ENCODE data around the gene PILRA. TPM values are rescaled to one million over a fixed set of nuclear protein-coding genes. Genes with fewer than 3 reads are reported as not detected.

Gene PILRA
- total and polyA plus RNA-seq, 2 of the 13 experiments (the other 11 are each of a cell fraction or from before 2014, with no cell fraction given): 0.13 to 1.3 TPM

GRCh38 chr7:100435401-100436304, 62.4 kb downstream of the PILRA start (continued):
- peak; percentile 95 for TF ChIP-seq RBFOX2 (IDR thresholded peaks at IDR 0.05; ENCODE audit: low read depth, low read length)
- no peak for TF ChIP-seq ZKSCAN1 (IDR thresholded peaks at IDR 0.05; ENCODE audit: low read length)
- no peak for TF ChIP-seq ZNF572 (CRISPR knock-in tag; IDR thresholded peaks at IDR 0.05)
- TF ChIP-seq KLF16 (CRISPR knock-in tag; IDR thresholded peaks at IDR 0.05): no peak; a peak in 2 of 4 replicates
- TF ChIP-seq SIN3A (IDR thresholded peaks at IDR 0.05; ENCODE audit: borderline replicate concordance, low read depth, low read length): no peak
- no peak for TF ChIP-seq ZNF772 (CRISPR knock-in tag; IDR thresholded peaks at IDR 0.05)
- TF ChIP-seq ZNF513 (CRISPR knock-in tag; conservative IDR thresholded peaks at IDR 0.05): no peak
- TF ChIP-seq, protein P1, sequence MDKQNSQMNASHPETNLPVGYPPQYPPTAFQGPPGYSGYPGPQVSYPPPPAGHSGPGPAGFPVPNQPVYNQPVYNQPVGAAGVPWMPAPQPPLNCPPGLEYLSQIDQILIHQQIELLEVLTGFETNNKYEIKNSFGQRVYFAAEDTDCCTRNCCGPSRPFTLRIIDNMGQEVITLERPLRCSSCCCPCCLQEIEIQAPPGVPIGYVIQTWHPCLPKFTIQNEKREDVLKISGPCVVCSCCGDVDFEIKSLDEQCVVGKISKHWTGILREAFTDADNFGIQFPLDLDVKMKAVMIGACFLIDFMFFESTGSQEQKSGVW (CRISPR knock-in tag; IDR thresholded peaks at IDR 0.05; ENCODE audit: borderline replicate concordance): no peak
- TF ChIP-seq ZNF20 (CRISPR knock-in tag; IDR thresholded peaks at IDR 0.05): no peak
- no peak for TF ChIP-seq SOX6 (IDR thresholded peaks at IDR 0.05)
- no peak for TF ChIP-seq SOX6 (CRISPR knock-in tag; IDR thresholded peaks at IDR 0.05)
- TF ChIP-seq KDM1A (CRISPR knock-in tag; IDR thresholded peaks at IDR 0.05): no peak
- 0 out of 2 replicates have a peak, but pooled peaks have one; percentile 72 for TF ChIP-seq KLF13 (CRISPR knock-in tag; IDR thresholded peaks at IDR 0.05)
- TF ChIP-seq BCL6 (CRISPR knock-in tag; IDR thresholded peaks at IDR 0.05): no peak
- no peak for TF ChIP-seq ZNF496 (CRISPR knock-in tag; IDR thresholded peaks at IDR 0.05; ENCODE audit: insufficient replicate concordance)
- TF ChIP-seq KDM5B (CRISPR knock-in tag; IDR thresholded peaks at IDR 0.05; ENCODE audit: borderline replicate concordance): no peak; the same call in 1 of the 2 replicates
- no peak for TF ChIP-seq SMC3 (IDR thresholded peaks at IDR 0.05; ENCODE audit: low read length)
- TF ChIP-seq, protein P2, sequence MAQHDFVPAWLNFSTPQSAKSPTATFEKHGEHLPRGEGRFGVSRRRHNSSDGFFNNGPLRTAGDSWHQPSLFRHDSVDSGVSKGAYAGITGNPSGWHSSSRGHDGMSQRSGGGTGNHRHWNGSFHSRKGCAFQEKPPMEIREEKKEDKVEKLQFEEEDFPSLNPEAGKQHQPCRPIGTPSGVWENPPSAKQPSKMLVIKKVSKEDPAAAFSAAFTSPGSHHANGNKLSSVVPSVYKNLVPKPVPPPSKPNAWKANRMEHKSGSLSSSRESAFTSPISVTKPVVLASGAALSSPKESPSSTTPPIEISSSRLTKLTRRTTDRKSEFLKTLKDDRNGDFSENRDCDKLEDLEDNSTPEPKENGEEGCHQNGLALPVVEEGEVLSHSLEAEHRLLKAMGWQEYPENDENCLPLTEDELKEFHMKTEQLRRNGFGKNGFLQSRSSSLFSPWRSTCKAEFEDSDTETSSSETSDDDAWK (CRISPR knock-in tag; IDR thresholded peaks at IDR 0.05): no peak
- no peak for TF ChIP-seq MAF1 (CRISPR knock-in tag; IDR thresholded peaks at IDR 0.05; ENCODE audit: borderline replicate concordance)
- peak; percentile 87 for TF ChIP-seq AKAP8 (CRISPR knock-in tag; IDR thresholded peaks at IDR 0.05)
- TF ChIP-seq, protein P3, sequence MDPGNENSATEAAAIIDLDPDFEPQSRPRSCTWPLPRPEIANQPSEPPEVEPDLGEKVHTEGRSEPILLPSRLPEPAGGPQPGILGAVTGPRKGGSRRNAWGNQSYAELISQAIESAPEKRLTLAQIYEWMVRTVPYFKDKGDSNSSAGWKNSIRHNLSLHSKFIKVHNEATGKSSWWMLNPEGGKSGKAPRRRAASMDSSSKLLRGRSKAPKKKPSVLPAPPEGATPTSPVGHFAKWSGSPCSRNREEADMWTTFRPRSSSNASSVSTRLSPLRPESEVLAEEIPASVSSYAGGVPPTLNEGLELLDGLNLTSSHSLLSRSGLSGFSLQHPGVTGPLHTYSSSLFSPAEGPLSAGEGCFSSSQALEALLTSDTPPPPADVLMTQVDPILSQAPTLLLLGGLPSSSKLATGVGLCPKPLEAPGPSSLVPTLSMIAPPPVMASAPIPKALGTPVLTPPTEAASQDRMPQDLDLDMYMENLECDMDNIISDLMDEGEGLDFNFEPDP (CRISPR knock-in tag; conservative IDR thresholded peaks at IDR 0.05): no peak
- TF ChIP-seq ZNF326 (CRISPR knock-in tag; IDR thresholded peaks at IDR 0.05; ENCODE audit: borderline replicate concordance): no peak

Measured in HepG2 (cell line).